ENCODE data around the gene ADGRF5.

Gene ADGRF5, protein sequence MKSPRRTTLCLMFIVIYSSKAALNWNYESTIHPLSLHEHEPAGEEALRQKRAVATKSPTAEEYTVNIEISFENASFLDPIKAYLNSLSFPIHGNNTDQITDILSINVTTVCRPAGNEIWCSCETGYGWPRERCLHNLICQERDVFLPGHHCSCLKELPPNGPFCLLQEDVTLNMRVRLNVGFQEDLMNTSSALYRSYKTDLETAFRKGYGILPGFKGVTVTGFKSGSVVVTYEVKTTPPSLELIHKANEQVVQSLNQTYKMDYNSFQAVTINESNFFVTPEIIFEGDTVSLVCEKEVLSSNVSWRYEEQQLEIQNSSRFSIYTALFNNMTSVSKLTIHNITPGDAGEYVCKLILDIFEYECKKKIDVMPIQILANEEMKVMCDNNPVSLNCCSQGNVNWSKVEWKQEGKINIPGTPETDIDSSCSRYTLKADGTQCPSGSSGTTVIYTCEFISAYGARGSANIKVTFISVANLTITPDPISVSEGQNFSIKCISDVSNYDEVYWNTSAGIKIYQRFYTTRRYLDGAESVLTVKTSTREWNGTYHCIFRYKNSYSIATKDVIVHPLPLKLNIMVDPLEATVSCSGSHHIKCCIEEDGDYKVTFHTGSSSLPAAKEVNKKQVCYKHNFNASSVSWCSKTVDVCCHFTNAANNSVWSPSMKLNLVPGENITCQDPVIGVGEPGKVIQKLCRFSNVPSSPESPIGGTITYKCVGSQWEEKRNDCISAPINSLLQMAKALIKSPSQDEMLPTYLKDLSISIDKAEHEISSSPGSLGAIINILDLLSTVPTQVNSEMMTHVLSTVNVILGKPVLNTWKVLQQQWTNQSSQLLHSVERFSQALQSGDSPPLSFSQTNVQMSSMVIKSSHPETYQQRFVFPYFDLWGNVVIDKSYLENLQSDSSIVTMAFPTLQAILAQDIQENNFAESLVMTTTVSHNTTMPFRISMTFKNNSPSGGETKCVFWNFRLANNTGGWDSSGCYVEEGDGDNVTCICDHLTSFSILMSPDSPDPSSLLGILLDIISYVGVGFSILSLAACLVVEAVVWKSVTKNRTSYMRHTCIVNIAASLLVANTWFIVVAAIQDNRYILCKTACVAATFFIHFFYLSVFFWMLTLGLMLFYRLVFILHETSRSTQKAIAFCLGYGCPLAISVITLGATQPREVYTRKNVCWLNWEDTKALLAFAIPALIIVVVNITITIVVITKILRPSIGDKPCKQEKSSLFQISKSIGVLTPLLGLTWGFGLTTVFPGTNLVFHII (N-terminal part only)

DNA sequence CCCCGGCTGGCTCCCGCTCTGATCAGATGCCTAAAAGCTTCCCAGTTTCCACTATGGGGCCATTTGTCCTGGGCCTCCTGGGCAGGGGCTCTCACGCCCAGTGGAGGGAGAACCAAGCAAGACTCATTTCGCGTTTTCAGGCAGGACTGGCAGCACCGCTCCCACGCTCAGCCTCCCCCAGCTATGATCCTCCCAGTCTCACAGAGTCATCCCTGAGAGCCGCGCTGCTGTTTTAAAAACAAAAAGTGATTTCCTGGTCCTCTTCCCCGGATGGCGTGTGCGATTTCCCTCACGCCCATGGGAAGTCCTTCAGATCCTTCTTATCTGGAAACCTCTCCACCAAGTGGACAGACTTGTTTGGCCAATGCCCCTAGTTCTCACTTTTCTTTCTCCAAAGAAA is at the start of gene ADGRF5:
Gene ADGRF5 (minus strand): TSS at position 208 of the 400 bp plus-strand sequence. CDS start 15,176 bp downstream, outside the sequence.
- no peak for DNase-seq

DNA sequence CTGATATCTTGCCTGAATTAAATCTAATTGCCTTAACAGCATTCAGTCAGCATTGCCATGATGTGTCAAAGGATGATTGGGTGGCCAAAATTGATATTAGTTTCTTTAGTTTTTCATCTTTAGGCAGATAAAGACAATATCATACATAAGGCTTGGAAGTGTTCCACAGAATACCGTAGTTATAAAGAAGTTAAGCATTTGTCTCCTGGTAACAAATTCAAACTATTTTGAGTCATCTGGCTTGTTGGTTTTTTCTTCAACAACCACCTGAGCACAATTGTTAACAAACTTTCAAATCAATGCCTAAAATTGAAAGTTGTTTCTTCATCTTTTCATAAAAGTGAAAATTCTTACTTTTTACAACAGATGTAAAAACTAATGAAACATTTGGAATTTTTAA is 47.5 kb upstream of the ADGRF5 start:
- DNase-seq, result no peak

DNA sequence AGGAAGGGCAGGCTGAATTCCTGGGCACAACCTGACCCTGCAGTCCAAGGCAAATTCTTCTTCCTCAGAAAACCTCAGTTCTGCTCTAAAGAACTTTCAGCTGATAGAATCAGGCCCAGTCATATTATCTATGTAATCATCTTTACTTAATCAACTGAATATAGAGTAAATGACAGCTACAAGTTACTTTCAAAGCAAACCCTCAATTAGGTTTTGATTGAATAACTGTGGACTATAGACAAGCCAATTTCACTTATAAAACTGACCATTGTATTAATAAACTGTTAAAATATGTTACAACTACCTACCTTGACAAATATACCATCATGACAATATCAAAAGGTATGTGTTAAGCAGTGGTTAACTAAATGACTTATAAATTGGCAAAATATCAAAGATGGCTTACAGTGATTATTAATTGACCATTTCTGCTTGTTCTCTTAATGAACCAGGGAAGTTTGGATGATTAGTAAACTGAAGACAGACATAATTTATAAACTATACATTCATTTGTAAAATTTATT is 46.1 kb upstream of the ADGRF5 start:
- no peak for DNase-seq

DNA sequence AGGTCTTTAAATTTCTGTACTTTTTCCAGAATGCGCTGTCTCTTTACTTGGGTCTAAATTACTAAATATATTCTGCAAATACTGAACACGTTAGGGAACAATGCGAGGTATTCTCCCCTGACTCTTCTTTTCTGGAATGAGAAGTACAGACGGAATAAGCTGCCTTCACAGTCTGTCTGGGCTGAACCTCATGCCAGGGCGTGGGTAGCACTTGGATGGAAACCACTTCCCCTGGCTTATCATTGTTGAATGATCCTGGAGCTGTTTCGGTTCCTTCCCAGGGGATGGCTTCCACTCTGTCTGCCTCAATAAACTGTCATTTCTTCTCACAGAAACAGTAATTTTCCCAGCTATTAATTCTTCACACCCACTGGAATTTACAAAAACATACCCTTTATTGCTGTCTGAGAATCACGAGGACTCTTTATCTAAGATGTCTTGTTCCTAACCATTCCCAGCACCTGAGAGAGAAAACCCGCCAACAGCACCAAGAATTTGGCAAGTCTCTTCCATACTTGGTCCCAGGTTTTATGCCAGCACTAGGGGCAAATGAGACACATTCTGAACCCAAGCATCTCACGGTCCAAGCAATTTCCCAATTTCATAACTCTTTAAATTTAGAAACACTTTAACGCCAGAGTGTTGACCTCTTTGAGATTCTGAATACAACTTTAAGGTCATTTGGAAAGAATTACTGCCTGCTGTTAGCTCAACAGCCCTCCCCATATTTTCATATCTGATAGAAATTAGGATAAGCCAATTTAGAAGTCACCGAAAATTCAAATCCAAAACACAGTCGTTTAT is 43.2 kb upstream of the ADGRF5 start:
- no peak for DNase-seq

DNA sequence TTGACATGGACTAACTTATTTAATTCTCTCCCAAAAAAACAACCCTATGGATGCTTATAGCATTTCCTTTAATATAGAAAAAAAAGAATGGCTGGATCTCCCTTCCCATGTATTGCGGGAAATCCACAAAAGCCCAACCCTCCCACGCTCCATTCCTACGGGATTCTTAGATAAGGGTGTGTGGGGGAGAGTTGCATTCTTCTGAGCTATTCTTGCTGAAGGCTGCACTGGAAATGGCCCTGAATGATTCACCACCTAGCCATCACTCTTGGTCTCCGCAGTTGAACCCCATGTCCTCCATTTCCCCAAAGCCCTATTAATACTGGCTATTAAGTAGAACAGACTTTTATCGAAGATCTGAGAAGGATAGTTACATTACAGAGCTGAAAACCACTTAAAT is 41.9 kb upstream of the ADGRF5 start:
- no peak for DNase-seq

DNA sequence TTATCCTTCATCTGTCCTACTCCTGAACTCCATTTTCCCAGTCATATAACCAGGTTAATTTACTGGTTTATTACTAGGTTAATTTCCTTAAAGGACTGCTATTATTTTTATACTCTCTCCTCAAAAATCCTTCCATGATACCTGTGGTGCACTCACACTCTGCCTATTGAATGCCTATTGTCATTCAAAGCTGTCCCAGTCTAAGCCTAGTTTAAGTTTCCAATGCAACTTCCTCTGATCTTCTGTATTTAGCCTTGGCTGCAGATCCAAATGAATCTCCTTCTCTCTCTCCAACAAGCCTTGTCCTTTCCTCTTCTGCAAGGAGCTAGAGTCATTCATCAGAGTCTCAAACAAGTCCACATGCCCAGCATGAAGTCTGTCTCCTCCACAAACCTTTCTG is 41.3 kb upstream of the ADGRF5 start:
- no peak for DNase-seq

DNA sequence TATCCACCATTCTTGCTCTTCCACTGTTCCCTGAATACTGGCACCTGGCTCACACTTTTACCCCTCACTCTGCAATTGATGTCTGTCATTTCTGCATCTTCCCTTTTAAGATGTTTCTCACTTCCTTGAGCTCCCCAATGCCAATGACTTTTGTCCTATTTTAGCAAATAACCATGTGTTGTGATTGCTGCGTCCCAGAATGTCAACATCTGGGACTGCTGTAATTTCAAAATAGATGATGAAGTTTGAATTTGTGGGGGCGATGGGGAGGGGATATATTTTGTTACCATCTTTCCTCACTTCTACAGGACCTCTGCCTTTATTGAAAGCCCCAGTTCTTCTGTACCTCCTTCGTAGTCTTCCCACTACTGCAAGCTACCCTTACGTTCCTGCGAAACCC is 40.0 kb upstream of the ADGRF5 start:
- no peak for DNase-seq

DNA sequence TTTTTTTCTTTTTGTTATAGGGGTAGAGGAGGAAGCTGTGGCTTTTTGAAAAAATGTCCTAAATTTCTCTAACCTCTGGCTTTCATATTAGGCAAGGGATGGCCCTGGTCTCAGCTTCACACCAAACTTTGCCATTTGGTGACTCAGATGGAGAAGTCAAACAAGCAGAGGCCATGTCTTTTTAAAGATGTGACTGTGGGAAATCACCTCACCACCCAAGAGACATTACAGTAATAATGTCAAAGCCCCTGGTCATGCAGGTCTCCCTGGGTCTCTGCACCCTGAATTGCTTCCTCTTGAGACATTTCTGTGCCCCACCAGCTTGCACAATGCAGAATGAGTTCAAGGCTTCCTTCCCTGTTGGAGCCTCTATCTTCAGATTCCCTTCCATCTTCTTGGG is 39.5 kb upstream of the ADGRF5 start:
- no peak for DNase-seq

DNA sequence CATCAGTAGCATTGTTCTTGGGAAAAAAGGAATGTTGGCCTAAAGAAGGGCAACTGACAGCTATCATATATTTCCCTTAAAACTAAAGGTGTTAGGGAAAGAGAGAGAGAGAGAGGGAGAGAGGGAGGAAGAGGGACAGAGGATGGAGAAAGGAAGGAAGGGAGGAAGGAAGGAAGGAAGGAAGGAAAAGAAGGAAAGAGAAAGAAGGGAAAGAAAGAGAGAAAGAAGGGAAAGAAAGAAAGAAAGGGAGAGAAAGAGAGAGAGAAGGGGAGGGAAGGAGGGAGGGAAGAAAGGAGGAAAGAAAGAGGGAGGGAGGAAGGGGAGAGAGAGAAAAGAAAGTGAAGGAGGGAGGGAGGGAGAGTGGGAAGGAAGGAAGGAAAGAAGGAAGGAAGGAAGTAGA is 37.7 kb upstream of the ADGRF5 start:
- no peak for DNase-seq

DNA sequence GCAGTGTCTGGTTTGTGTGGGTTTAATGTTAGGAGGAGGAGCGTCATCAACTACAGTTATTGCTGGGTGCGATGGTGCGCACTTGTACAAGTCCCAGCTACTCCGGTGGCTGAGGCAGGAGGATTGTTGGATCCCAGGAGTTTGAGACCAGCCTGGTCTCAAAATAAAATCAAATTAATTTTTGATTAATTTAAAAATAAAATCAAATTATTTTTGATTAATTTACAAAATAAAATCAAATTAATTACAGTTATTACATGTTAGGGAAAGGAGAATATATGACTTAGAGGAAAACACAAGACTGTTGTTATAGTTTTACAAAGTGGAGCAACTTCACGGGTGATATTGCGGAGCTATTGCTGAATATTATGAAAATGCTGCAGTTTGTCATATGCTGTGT is 34.7 kb upstream of the ADGRF5 start:
- DNase-seq, result no peak

DNA sequence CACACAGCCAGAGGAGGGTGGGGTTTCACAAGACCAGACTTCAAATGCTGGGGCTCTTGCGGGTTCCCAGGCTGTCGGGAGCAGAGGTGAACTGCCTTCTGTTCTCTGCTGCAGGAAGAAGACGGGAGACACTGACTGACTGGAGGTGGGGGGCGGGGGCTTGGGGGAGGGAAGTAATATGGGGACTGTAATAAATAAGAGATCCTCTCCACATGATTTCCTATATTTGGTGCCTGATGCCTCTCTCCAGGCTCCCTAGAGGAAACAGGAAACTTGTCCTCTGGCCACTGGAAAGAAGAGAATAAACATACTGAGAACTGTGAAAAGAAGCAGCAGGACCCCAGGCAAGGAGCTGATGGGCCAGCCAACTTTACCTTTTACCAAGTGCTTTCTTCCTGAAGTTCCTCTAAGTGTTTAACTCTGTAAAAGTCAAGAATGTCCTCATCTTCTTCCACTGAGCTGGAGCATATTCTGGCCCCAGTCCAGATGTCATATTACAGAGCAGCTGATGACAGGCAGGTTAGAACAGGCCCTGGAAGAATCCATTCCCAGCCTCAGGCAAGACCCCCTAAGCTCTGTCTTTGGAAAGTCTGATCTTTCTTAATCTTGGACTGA is 33.2 kb upstream of the ADGRF5 start:
- DNase-seq, result no peak

DNA sequence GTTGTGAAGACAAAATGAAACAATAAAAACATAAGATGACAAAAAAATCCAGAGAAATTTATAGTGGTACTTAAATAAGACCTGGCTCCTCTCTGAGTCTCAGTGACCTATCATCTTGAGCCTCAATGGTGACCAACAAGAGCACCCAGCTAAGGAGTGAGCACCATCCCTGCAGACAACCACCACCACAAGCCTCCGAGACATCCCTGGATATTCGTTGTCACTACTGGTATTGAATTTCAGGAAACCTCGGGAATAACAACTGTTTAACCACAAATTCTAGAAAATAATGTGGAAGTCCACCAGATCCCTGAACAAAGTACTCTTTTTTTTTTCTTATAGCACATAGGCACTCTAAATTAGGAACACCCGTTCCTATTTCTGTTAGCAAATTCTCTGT is 32.2 kb upstream of the ADGRF5 start:
- no peak for DNase-seq

DNA sequence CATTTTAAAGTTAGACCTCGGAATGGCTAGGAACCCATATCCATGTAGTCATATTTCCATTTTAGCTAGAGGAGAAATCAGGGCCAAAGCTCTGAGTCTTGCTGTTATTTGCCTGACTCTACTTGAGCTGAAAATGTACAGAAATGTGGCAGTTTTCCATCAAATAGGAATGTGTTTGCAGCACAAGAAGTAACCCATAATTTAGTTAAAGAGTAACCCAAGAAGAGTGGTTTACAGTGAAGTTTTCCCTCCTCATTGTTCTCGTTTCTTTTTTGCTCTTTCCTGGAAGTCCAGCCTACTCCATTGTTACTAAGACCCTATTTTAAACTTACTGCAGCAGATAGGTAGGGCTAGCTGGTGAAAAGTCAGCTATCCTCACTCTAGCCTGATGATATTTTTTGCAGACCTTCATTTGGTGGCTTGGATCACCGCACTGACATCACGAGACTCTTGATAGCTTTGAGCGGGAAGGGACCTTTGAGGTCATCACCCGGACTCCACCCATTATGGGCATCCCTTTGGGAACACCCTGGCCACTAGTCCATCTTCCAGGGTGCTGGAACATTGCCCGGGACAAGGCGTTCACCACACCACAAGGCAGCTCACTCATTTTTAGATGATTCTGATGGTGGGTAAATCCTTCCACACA is 28.0 kb upstream of the ADGRF5 start:
- DNase-seq, result no peak

DNA sequence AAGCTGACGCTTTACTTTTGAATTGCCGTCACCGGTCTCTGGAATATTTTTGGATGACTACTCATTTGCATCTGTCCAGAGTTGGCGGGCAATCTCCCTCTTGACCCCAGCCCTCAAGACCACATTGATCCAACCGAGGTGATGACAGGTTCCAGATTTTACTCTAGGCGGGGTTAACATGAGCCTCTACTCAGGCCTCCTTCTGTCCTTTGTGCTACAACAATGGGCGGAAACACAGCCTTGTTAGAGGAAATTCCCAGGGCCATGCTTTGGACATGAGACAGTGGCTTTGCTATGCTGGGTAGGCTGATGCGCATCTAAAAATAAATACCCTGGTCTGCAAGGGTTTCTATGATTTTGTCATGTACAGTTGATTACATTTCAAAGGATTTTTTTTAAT is 27.0 kb upstream of the ADGRF5 start:
- DNase-seq, result no peak

DNA sequence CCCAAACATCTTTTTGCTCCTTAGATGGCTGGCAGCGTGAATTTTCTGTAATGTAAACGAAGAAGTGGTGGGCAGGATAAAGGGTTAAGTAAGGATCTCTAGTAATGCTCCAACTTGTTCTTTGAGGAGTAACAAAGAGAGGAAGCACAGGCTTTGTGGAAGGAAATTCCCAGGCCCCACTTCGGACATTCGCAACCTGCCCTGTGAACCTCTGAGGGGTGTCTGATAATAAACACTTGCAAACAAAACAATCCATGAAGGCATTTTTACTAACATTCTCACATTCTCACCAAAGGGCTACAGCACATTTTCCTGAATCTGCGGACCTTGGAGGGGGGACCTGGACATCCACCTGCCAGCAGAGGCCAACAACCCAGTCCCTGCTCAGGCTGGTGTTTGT is 25.8 kb upstream of the ADGRF5 start:
- no peak for DNase-seq

DNA sequence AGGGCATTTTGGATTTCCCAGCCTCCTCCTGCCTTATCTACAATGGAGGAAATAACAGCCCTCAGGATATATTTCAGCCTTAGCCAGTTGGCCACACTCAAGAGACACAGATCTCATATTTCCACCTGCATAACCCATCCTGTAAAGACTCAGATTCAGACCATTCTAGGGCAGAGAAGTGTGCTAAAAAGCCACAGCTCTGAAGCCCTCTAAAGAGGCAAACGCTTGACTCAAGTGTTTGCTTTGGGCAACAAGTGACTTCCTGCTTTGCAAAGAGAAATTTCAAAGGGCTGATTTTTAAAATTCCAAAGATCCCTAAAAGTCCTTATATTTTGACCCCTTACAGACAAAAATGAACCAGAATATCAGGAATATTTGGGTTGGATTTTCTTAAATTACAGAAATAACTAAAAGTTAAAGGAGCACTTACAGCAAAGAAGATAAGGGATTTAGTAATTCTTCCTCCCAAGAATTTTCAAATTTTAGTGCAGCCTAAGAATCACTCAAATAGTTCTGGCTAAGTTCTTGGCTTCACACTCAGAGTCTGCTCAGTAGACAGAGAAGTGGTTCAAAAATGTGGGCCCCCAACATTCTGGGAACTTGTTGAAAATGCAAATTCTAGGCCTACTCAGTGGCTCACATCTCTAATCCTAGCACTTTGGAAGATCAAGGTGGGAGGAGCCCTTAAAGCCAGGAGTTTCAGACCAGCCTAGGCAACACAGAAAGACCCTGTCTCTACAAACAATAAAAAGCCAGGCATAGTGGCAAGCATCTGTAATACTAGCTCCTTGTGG is 18.9 kb upstream of the ADGRF5 start:
- no peak for DNase-seq

DNA sequence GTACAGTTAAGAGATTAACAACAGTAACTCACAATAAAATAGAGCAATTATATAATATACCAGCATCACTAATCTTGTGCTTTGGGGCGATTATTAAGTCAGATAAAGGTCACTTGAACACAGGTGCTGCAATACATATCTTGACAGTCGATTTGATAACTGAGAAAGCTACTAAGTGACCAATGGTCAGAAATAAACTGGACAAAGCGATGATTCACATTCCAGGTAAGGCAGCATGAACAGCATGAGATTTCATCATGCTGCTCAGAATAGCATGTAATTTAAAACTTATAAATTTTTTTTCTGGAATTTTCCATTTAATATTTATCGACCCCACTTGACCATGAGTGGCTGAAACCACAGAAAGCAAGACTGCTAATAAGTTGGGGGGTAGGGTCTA is 15.9 kb upstream of the ADGRF5 start:
- no peak for DNase-seq

DNA sequence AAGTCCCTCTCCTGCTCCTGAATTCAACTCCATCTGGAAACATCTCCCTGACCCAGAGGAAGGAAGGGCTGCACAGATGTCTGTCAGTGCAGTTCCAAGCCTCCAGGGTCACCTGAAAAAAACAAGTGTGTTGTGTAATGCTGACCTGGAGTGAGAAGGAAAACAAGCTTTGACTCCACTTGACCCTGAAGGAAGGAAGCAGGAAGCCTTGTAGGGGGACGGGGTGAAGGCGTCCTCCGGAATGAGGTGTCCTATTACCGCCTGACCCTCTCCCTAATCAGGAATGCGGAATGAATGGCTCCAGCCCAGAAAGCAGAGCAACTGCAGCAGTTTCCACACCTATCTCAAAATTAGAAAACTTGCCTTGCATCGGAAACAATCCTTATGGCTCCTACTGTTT is 13.9 kb upstream of the ADGRF5 start:
- DNase-seq, result no peak

DNA sequence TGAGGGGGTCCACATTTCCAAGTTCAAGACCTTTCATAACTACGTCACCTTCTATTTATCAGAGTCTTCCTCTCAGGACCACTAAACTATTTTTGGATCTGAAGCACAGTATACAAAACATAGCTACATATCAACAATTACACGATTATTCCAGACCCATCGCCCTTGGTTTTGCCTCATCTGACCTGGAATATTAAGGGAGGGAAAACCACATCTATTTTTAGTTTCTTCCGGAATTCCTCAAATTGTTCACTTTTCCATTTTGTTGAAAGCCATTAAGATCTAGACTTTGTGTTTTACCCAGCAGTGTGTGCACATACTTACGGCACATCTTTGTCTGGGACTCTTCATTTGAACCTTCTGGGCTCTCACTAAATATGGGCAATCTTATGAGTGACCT is 12.0 kb upstream of the ADGRF5 start:
- DNase-seq, result no peak
